Peyer's patch (tissue), 4 donors: Measurements from ENCODE around the gene AARS2. TPM values are rescaled to one million over a fixed set of nuclear protein-coding genes. Genes with fewer than 3 reads are reported as not detected.

Experiments
- DNase-seq, 3 donors: peaks; one replicate each; pipeline ENCODE4 v3.0.0-alpha.2; 2017 to 2019
- H3K27ac ChIP-seq, 4 donors: fragments of 200-600 bp; sonication (generic); one replicate each; pipeline ENCODE4 v1.5.1; 2016 to 2019
- H3K27me3 ChIP-seq, 2 donors: fragments of 200-600 bp; sonication (generic); one replicate each; pipeline ENCODE4 v1.5.1; 2019
- H3K36me3 ChIP-seq, 3 donors: fragments of 200-600 bp; sonication (generic); one replicate each; pipeline ENCODE4 v1.5.1; 2016 to 2019
- H3K4me1 ChIP-seq, 4 donors: fragments of 200-600 bp; sonication (generic); one replicate each; pipeline ENCODE4 v1.5.1; 2016 to 2019
- H3K4me3 ChIP-seq, 4 donors: fragments of 200-600 bp; sonication (generic); 1 replicate in 3 of 4; 2 replicates in 1 of 4; pipeline ENCODE4 v1.5.1; 2016 to 2019; ENCODE audit warnings: mild to moderate bottlenecking in 1 of 4
- H3K9me3 ChIP-seq, 4 donors: fragments of 200-600 bp; sonication (generic); one replicate each; pipeline ENCODE4 v1.5.1; 2016 to 2019; ENCODE audit warnings: mild to moderate bottlenecking in 1 of 4
- CTCF ChIP-seq, 6 experiments: fragments of 450-650 bp in 4 of 6; fragments of 200-600 bp in 2 of 6; sonication (generic) in 1 of 6; IDR thresholded peaks; one replicate each; pipeline ENCODE4 v1.5.1; 2017 to 2019; ENCODE audit warnings: antibody characterized with exemption in 6 of 6, mild to moderate bottlenecking in 3 of 6, moderate library complexity in 1 of 6
- POLR2A ChIP-seq, 2 donors: fragments of 450-650 bp; IDR thresholded peaks; one replicate each; pipeline ENCODE4 v1.5.1; 2017; ENCODE audit warnings: antibody characterized with exemption in 2 of 2, mild to moderate bottlenecking in 2 of 2, moderate library complexity in 2 of 2
- total RNA-seq, 4 donors: library from RNA; depleted of rRNA; stranded (reverse); fragments of >200 nt; gene quantifications; one replicate each; pipeline ENCODE4 v1.1.0, GENCODE V29; 2016

AARS2 gene
- total RNA-seq, 4 donors from 2014 or later: 31.5 to 54.7 (median 37.6) TPM

- Histone ChIP-seq H3K4me1 (peaks cover 0 to 21% (median 3%) of the 10 kb centered on the region in 4 donors), H3K27me3 (peaks cover 0 to 32% of the 10 kb centered on the region in 2 donors), H3K9me3 (no peaks in the 10 kb centered on the region), H3K4me3 (no peak overlapping the region), H3K27ac (no peak overlapping the region), H3K36me3 (no peaks in the 10 kb centered on the region)
- no peak for TF ChIP-seq POLR2A (IDR thresholded peaks at IDR 0.05)
- no peak for TF ChIP-seq CTCF (IDR thresholded peaks at IDR 0.05)
- no peak for DNase-seq
Observed at GRCh38 chr6:44272529-44272928, 40.6 kb downstream of the AARS2 start.

DNA sequence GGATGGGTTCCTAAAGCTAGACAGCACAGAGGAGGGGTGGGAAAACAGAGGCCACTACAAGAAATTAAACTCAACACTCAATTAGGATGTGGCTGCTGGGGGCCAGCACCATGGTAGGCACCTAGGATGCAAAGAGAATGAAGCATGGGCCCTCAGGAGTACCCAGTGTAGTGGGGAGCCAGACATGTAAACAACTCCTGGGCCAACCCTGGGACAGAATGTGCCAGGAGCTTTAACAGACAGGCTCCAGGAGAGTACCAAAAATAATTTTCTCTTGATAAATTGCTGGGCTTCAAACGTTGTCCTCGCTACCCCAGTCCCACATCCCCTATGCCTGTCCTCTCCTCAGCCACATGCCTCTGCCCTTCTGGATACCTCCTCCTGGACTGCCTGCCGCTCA lies 41.2 kb downstream of the AARS2 start:
- Histone ChIP-seq H3K27me3 (peaks cover 0 to 32% of the 10 kb centered on the region in 2 donors), H3K9me3 (no peaks in the 10 kb centered on the region), H3K4me3 (no peak overlapping the region), H3K4me1 (peaks cover 0 to 21% (median 3%) of the 10 kb centered on the region in 4 donors), H3K27ac (no peak overlapping the region), H3K36me3 (no peaks in the 10 kb centered on the region)
- no peak for DNase-seq
- TF ChIP-seq CTCF (IDR thresholded peaks at IDR 0.05) (no peak), POLR2A (IDR thresholded peaks at IDR 0.05) (no peak)

GRCh38 chr6:44271406-44271723 lies 41.8 kb downstream of the AARS2 start:
- TF ChIP-seq POLR2A (IDR thresholded peaks at IDR 0.05) (no peak), CTCF (IDR thresholded peaks at IDR 0.05) (no peak)
- Histone ChIP-seq H3K27ac (no peak overlapping the region), H3K36me3 (no peaks in the 10 kb centered on the region), H3K9me3 (no peaks in the 10 kb centered on the region), H3K4me3 (no peak overlapping the region), H3K27me3 (peaks cover 0 to 31% of the 10 kb centered on the region in 2 donors), H3K4me1 (peaks cover 0 to 19% (median 3%) of the 10 kb centered on the region in 4 donors)
- no peak for DNase-seq

DNA sequence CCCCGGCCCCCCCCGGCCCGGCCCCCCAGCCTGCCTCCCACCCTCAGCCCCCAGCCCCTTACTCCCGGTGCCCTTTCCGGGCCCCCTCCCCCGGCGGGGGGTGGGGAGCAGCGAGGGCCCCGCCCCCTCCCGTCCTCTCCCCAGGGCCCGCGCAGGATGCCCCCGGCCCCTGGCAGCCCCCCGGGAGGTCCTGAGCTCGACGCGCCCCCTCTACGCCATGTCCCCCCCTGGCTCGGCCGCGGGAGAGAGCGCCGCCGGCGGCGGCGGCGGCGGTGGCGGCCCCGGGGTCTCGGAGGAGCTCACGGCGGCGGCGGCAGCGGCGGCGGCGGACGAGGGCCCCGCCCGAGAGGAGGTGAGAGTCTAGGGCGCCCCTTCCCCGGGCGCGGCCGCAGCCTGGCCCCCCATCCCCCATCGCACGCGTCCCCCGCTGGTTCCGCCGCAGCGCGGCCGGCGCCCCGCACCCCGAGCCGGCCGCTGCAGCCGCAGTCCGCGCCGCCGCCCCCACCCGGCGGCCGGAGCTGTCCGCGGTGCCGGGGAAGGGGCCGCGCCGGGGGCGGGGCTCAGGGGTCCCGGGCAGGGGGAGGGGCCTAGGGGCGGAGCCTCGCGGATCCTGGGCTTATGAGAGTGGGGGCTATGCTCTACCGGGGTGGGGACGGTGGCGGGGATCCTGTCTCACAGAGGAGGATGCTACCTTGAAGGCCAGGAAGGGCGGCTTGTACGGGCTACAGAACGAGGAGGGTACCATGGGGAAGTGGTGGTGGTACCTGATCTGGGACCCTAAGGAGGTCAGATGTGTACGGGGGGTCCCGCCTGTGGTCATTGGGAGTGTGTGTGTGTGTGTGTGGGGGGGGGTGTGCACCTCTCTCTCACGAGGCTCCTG lies 42.4 kb downstream of the AARS2 start:
- DNase-seq: no peak
- TF ChIP-seq CTCF (IDR thresholded peaks at IDR 0.05) (no peak), POLR2A (IDR thresholded peaks at IDR 0.05) (no peak)
- H3K27me3 ChIP-seq: peaks cover 0 to 25% of the 10 kb centered on the region in 2 donors
- no peak overlapping the region for H3K27ac ChIP-seq
- H3K9me3 ChIP-seq: no peaks in the 10 kb centered on the region
- peaks cover 0 to 13% (median under 1%) of the 10 kb centered on the region in 4 donors for H3K4me1 ChIP-seq
- H3K4me3 ChIP-seq: peak overlapping the region; percentile 23 to 58 (median 49)
- no peaks in the 10 kb centered on the region for H3K36me3 ChIP-seq

DNA sequence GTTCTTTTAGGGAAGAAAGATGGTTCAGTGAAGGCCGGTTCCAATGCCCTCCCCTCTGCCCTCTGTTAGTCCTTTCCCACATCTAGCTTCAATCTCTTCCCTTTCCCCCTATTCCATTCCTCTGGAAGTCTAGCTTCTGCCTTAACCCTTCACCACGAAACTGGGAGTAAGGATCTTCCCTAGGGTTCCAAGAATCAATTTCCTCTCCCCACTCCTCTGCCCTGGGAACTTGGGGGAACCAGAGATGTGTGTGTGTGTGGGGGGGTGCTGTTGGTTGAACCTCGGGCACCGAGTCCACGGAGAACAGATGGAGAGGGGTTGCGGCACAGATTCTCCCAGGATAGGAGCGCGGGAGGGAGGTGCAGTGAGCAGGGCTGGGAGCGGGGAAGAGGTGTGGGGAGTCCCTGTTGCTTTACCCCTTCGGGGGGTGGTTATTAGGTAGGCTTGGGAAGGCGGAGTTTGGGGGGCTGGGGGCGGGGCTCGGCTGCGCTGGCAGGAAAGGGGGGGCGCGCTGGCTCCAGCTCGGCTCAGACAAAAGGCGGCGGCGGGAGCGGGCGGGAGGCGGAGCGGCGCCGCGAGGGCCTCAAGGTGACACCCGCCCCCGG lies 43.1 kb downstream of the AARS2 start, which contains the start of gene TMEM151B:
TSS of gene TMEM151B (plus strand) at position 530 of the 605 bp plus-strand sequence. CDS start 293 bp downstream, outside the sequence.
- TF ChIP-seq CTCF (IDR thresholded peaks at IDR 0.05): no peak
- no peak for TF ChIP-seq POLR2A (IDR thresholded peaks at IDR 0.05)
- H3K27me3 ChIP-seq: peaks cover 0 to 19% of the 10 kb centered on the region in 2 donors
- no peaks in the 10 kb centered on the region for H3K36me3 ChIP-seq
- H3K4me1 ChIP-seq: peaks cover 0 to 9% (median 0%) of the 10 kb centered on the region in 4 donors
- DNase-seq: no peak
- no peak within 1 kb of the TSS for H3K27ac ChIP-seq
- peak within 1 kb of the TSS; percentile 23 to 58 (median 49) for H3K4me3 ChIP-seq
- no peaks in the 10 kb centered on the region for H3K9me3 ChIP-seq
